ENCODE results near the gene PGA5. TPM values are rescaled to one million over a fixed set of nuclear protein-coding genes. Genes with fewer than 3 reads are reported as not detected.

PGA5 gene
- total RNA-seq, 1 experiment from 2014 or later = not detected

- Histone ChIP-seq H3K4me3 (ENCODE audit: low read depth, low read length, poor library complexity, severe bottlenecking) (no peak overlapping the region), H3K36me3 (ENCODE audit: insufficient read depth, low read length, poor library complexity, severe bottlenecking) (no peaks in the 10 kb centered on the region), H3K27ac (ENCODE audit: low read depth, low read length, poor library complexity, severe bottlenecking) (no peak overlapping the region), H3K4me1 (ENCODE audit: insufficient read depth, low read length, poor library complexity, severe bottlenecking) (no peaks in the 10 kb centered on the region), H3K27me3 (replicated peaks; ENCODE audit: insufficient read depth, low read depth, low read length, poor library complexity) (no peaks in the 10 kb centered on the region), H3K9me3 (ENCODE audit: low read depth, low read length, poor library complexity, severe bottlenecking) (no peaks in the 10 kb centered on the region)
- DNase-seq (ENCODE audit: low spot score) = no peak
- intact Hi-C loops (cut with micrococcal nuclease; ENCODE audit: unreplicated experiment) = no loop called here
- BruUV-seq (replicated peaks) = no TSS peak
- ChIA-PET POLR2A (ENCODE audit: low non-redundant PET) (no interaction called here), CTCF (no interaction called here)
- TF ChIP-seq CTCF (conservative IDR thresholded peaks at IDR 0.05; ENCODE audit: low read depth, low read length) (no peak), EZH2 (IDR thresholded peaks at IDR 0.05; ENCODE audit: borderline replicate concordance, low read depth, low read length, poor library complexity, severe bottlenecking) (no peak)
Observed at GRCh38 chr11:61273178-61274078, 32.5 kb downstream of the PGA5 start.

DNA sequence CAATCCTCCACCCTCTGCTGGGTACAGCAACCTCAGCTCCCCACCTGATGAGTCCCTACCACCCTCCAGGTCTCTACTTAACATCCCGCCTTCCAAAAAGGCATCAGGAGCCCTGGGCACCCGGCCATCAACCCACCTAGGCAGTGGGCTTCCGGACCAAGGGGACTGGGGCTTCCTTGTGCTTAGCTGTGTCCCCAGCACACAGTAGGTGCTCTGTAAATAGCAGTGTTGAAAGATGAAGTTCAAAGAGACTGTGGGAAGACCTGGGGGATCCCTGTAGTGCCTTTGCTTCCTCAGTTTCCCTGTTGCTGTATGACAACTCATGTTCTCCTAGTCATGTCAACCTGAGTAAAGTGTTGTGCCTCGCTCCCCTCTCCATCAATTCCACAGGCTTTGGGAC, 33.1 kb downstream of the PGA5 start:
- Histone ChIP-seq H3K9me3 (ENCODE audit: low read depth, low read length, poor library complexity, severe bottlenecking) (no peaks in the 10 kb centered on the region), H3K36me3 (ENCODE audit: insufficient read depth, low read length, poor library complexity, severe bottlenecking) (no peaks in the 10 kb centered on the region), H3K4me1 (ENCODE audit: insufficient read depth, low read length, poor library complexity, severe bottlenecking) (no peaks in the 10 kb centered on the region), H3K4me3 (ENCODE audit: low read depth, low read length, poor library complexity, severe bottlenecking) (no peak overlapping the region), H3K27me3 (replicated peaks; ENCODE audit: insufficient read depth, low read depth, low read length, poor library complexity) (no peaks in the 10 kb centered on the region), H3K27ac (ENCODE audit: low read depth, low read length, poor library complexity, severe bottlenecking) (no peak overlapping the region)
- BruUV-seq (replicated peaks) = no TSS peak
- CTCF ChIA-PET = no interaction called here
- POLR2A ChIA-PET (ENCODE audit: low non-redundant PET) = no interaction called here
- intact Hi-C loops (cut with micrococcal nuclease; ENCODE audit: unreplicated experiment) = no loop called here
- TF ChIP-seq CTCF (conservative IDR thresholded peaks at IDR 0.05; ENCODE audit: low read depth, low read length) = no peak
- no peak for TF ChIP-seq EZH2 (IDR thresholded peaks at IDR 0.05; ENCODE audit: borderline replicate concordance, low read depth, low read length, poor library complexity, severe bottlenecking)
- no peak for DNase-seq (ENCODE audit: low spot score)

- intact Hi-C loops (cut with micrococcal nuclease; ENCODE audit: unreplicated experiment) = no loop called here
- POLR2A ChIA-PET (ENCODE audit: low non-redundant PET) = no interaction called here
Observed at GRCh38 chr11:61275191-61275590, 34.2 kb downstream of the PGA5 start.

More at GRCh38 chr11:61275191-61275590, 34.2 kb downstream of the PGA5 start:
- no peak overlapping the region for H3K4me3 ChIP-seq (ENCODE audit: low read depth, low read length, poor library complexity, severe bottlenecking)
- no peaks in the 10 kb centered on the region for H3K9me3 ChIP-seq (ENCODE audit: low read depth, low read length, poor library complexity, severe bottlenecking)
- BruUV-seq (replicated peaks) = no TSS peak
- no peak for DNase-seq (ENCODE audit: low spot score)
- no peaks in the 10 kb centered on the region for H3K27me3 ChIP-seq (replicated peaks; ENCODE audit: insufficient read depth, low read depth, low read length, poor library complexity)
- H3K4me1 ChIP-seq (ENCODE audit: insufficient read depth, low read length, poor library complexity, severe bottlenecking) = no peaks in the 10 kb centered on the region
- CTCF ChIA-PET = no interaction called here
- H3K27ac ChIP-seq (ENCODE audit: low read depth, low read length, poor library complexity, severe bottlenecking) = no peak overlapping the region
- H3K36me3 ChIP-seq (ENCODE audit: insufficient read depth, low read length, poor library complexity, severe bottlenecking) = no peaks in the 10 kb centered on the region
- TF ChIP-seq EZH2 (IDR thresholded peaks at IDR 0.05; ENCODE audit: borderline replicate concordance, low read depth, low read length, poor library complexity, severe bottlenecking) = no peak
- TF ChIP-seq CTCF (conservative IDR thresholded peaks at IDR 0.05; ENCODE audit: low read depth, low read length) = no peak

Measured in A673 (cell line).